Measurements from ENCODE around the gene ZNF280D.
"Not testable (repeated sequence)": the region's sequence is repeated elsewhere in the genome, so short reads cannot be mapped to it uniquely, and the experiment has no call there.

ZNF280D gene

GRCh38 chr15:56733136-56734012 lies at the start of gene ZNF280D:
TSS of gene ZNF280D (minus strand) at chr15:56733509. CDS start at chr15:56707109, 26,400 bp downstream.
- peak; percentile 69 for DNase-seq (ENCODE audit: low spot score)

GRCh38 chr15:56782306-56782705 lies 49.0 kb upstream of the ZNF280D start:
- no peak for DNase-seq (ENCODE audit: low spot score)

GRCh38 chr15:56781666-56782065 lies 48.4 kb upstream of the ZNF280D start:
- DNase-seq (ENCODE audit: low spot score): no peak

- not testable (repeated sequence) for DNase-seq (ENCODE audit: low spot score)
Observed at GRCh38 chr15:56780102-56780725, 46.9 kb upstream of the ZNF280D start.

GRCh38 chr15:56779449-56779848 lies 46.1 kb upstream of the ZNF280D start:
- DNase-seq (ENCODE audit: low spot score): not testable (repeated sequence)

- DNase-seq (ENCODE audit: low spot score): no peak
Observed at GRCh38 chr15:56778761-56779160, 45.5 kb upstream of the ZNF280D start.

- DNase-seq (ENCODE audit: low spot score): no peak
Observed at GRCh38 chr15:56776839-56777238, 43.5 kb upstream of the ZNF280D start.

- DNase-seq (ENCODE audit: low spot score): no peak
Observed at GRCh38 chr15:56775641-56776040, 42.3 kb upstream of the ZNF280D start.

GRCh38 chr15:56774356-56774755 lies 41.0 kb upstream of the ZNF280D start:
- no peak for DNase-seq (ENCODE audit: low spot score)

- no peak for DNase-seq (ENCODE audit: low spot score)
Observed at GRCh38 chr15:56772868-56773639, 39.7 kb upstream of the ZNF280D start.

- DNase-seq (ENCODE audit: low spot score): no peak
Observed at GRCh38 chr15:56770173-56770572, 36.9 kb upstream of the ZNF280D start.

GRCh38 chr15:56767315-56767714 lies 34.0 kb upstream of the ZNF280D start:
- DNase-seq (ENCODE audit: low spot score): no peak

GRCh38 chr15:56765251-56765650 lies 31.9 kb upstream of the ZNF280D start:
- DNase-seq (ENCODE audit: low spot score): no peak

GRCh38 chr15:56763141-56763895 lies 30.0 kb upstream of the ZNF280D start:
- no peak for DNase-seq (ENCODE audit: low spot score)

GRCh38 chr15:56760186-56760585 lies 26.9 kb upstream of the ZNF280D start:
- no peak for DNase-seq (ENCODE audit: low spot score)

GRCh38 chr15:56759450-56759845 lies 26.1 kb upstream of the ZNF280D start:
- no peak for DNase-seq (ENCODE audit: low spot score)

- DNase-seq (ENCODE audit: low spot score): no peak
Observed at GRCh38 chr15:56758770-56759449, 25.6 kb upstream of the ZNF280D start.

- DNase-seq (ENCODE audit: low spot score): no peak
Observed at GRCh38 chr15:56757875-56758274, 24.6 kb upstream of the ZNF280D start.

GRCh38 chr15:56754772-56755370 lies 21.6 kb upstream of the ZNF280D start:
- DNase-seq (ENCODE audit: low spot score): no peak

GRCh38 chr15:56752986-56753385 lies 19.7 kb upstream of the ZNF280D start:
- DNase-seq (ENCODE audit: low spot score): no peak

GRCh38 chr15:56749982-56750381 lies 16.7 kb upstream of the ZNF280D start:
- DNase-seq (ENCODE audit: low spot score): no peak
